Measurements from ENCODE around the gene PTPN14.

The PTPN14 gene

GRCh38 chr1:214367841-214368240, 183.6 kb downstream of the PTPN14 start:
- no peak overlapping the region for H3K4me3 ChIP-seq (ENCODE audit: low read depth, low read length)
- no peaks in the 10 kb centered on the region for H3K4me1 ChIP-seq
- no peaks in the 10 kb centered on the region for H3K9me3 ChIP-seq
- TF ChIP-seq, protein P1, sequence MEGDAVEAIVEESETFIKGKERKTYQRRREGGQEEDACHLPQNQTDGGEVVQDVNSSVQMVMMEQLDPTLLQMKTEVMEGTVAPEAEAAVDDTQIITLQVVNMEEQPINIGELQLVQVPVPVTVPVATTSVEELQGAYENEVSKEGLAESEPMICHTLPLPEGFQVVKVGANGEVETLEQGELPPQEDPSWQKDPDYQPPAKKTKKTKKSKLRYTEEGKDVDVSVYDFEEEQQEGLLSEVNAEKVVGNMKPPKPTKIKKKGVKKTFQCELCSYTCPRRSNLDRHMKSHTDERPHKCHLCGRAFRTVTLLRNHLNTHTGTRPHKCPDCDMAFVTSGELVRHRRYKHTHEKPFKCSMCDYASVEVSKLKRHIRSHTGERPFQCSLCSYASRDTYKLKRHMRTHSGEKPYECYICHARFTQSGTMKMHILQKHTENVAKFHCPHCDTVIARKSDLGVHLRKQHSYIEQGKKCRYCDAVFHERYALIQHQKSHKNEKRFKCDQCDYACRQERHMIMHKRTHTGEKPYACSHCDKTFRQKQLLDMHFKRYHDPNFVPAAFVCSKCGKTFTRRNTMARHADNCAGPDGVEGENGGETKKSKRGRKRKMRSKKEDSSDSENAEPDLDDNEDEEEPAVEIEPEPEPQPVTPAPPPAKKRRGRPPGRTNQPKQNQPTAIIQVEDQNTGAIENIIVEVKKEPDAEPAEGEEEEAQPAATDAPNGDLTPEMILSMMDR (IDR thresholded peaks at IDR 0.05; ENCODE audit: low read depth, low read length): no peak
- DNase-seq: no peak
- H3K36me3 ChIP-seq: no peaks in the 10 kb centered on the region
- H3K27me3 ChIP-seq: peaks cover 25% of the 10 kb centered on the region; the same call in 1 of the 2 replicates

- TF ChIP-seq, protein P1 (IDR thresholded peaks at IDR 0.05; ENCODE audit: low read depth, low read length): no peak
- H3K9me3 ChIP-seq: no peaks in the 10 kb centered on the region
Measured at GRCh38 chr1:214364786-214365295, 186.6 kb downstream of the PTPN14 start.

GRCh38 chr1:214364386-214364785, 187.0 kb downstream of the PTPN14 start:
- no peaks in the 10 kb centered on the region for H3K4me1 ChIP-seq

More at GRCh38 chr1:214364786-214365295, 186.6 kb downstream of the PTPN14 start:
- Histone ChIP-seq H3K27me3 (peaks cover 34% of the 10 kb centered on the region; the same call in 1 of the 2 replicates), H3K36me3 (no peaks in the 10 kb centered on the region), H3K4me1 (no peaks in the 10 kb centered on the region), H3K4me3 (ENCODE audit: low read depth, low read length) (no peak overlapping the region)
- no peak for DNase-seq

DNA sequence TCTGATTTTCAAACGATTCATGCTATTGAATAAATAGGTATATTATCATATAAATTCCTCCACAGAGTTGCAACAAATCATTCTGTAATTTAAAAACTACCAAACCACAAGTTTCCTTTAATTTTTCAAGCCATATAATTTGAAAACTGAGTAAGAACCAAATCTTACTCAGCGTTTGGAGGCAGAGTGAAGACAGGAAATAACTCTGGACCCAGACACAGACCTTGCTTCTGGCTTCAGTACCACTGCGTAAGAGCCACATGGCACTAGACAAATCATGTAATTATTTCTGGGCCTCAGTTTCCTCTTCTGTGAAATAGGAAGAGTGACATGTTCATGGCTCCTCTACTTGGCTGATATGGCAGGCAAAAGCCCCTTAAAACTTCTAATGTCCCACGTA, 188.0 kb downstream of the PTPN14 start:
- H3K36me3 ChIP-seq: no peaks in the 10 kb centered on the region
- H3K4me3 ChIP-seq (ENCODE audit: low read depth, low read length): no peak overlapping the region
- no peak for DNase-seq
- H3K27me3 ChIP-seq: peaks cover 34% of the 10 kb centered on the region; the same call in 1 of the 2 replicates
- no peaks in the 10 kb centered on the region for H3K9me3 ChIP-seq
- TF ChIP-seq, protein P1 (IDR thresholded peaks at IDR 0.05; ENCODE audit: low read depth, low read length): no peak
- H3K4me1 ChIP-seq: no peaks in the 10 kb centered on the region

More at GRCh38 chr1:214364386-214364785, 187.0 kb downstream of the PTPN14 start:
- DNase-seq: no peak
- Histone ChIP-seq H3K4me3 (ENCODE audit: low read depth, low read length) (no peak overlapping the region), H3K36me3 (no peaks in the 10 kb centered on the region), H3K27me3 (peaks cover 34% of the 10 kb centered on the region; the same call in 1 of the 2 replicates), H3K9me3 (no peaks in the 10 kb centered on the region)
- TF ChIP-seq, protein P1 (IDR thresholded peaks at IDR 0.05; ENCODE audit: low read depth, low read length): no peak

DNA sequence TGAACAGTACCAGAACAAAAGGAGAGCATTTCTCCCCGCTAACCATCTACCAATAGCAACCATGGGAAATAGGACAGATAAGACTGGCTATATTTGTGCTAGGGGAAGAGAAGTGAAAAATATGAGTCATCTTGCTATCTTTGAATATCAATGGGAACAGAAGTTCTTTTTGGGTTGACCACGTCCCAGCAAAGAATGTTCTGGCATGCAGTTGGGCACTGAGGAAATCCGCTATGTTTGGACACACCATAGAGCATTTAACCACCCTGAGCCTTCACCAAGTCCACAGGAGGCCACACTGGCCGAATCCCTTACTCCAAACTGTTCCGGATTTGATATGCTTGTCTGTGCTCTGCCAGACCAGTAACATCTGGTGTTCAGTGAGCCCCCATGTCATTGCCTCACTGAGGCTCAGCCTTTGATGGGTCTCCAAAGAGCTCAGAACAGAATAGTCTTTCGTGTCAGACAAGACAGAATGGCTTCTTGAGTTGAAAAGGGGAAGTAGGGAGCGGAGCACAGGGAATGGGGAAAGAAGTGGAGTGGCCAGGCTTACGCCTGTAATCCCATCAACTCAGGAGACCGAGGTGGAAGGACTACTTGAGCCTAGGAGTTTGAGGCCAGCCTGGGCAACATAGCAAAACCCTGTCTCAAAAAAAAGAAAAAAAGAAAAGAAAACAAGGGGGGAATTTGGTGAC, 189.1 kb downstream of the PTPN14 start:
- DNase-seq: no peak

More for the DNA sequence above, 189.1 kb downstream of the PTPN14 start:
- Histone ChIP-seq H3K4me3 (ENCODE audit: low read depth, low read length) (no peak overlapping the region), H3K4me1 (no peaks in the 10 kb centered on the region), H3K27me3 (peaks cover 34% of the 10 kb centered on the region; the same call in 1 of the 2 replicates), H3K9me3 (no peaks in the 10 kb centered on the region), H3K36me3 (no peaks in the 10 kb centered on the region)
- TF ChIP-seq, protein P1 (IDR thresholded peaks at IDR 0.05; ENCODE audit: low read depth, low read length): no peak

Measured in BE2C (cell line).